DND-41 (cell line): Measurements from ENCODE around the gene CDK13.
A peak's percentile ranks its signal among the peaks of the same experiment; 100 is the strongest.
"Not testable (repeated sequence)": the region's sequence is repeated elsewhere in the genome, so short reads cannot be mapped to it uniquely, and the experiment has no call there.

Source experiments
- ATAC-seq: fragments of 200-7000 bp; cut with Tn5 transposase; 3 replicates; pipeline ENCODE4 v1.9.1; 2021; ENCODE audit warnings: low read depth; ENCODE audit not compliant: insufficient read depth
- DNase-seq: peaks from one replicate; pipeline ENCODE4 v3.0.0-alpha.2; 2020
- H2AFZ ChIP-seq: 2 replicates; pipeline ENCODE4 v1.6.0; 2012; ENCODE audit warnings: low read depth, low read length
- H3K27ac ChIP-seq: 2 replicates; pipeline ENCODE4 v1.5.1; 2012; ENCODE audit warnings: low read length, inconsistent platforms
- H3K27me3 ChIP-seq: fragments of 200-600 bp; sonication (generic); 2 replicates; pipeline ENCODE4 v1.6.0; 2012; ENCODE audit warnings: low read length, mild to moderate bottlenecking, inconsistent platforms; ENCODE audit not compliant: insufficient read depth, poor library complexity
- H3K36me3 ChIP-seq: 2 replicates; pipeline ENCODE4 v1.5.1; 2012; ENCODE audit warnings: low read length, inconsistent platforms; ENCODE audit not compliant: insufficient read depth
- H3K4me1 ChIP-seq: 2 replicates; pipeline ENCODE4 v1.5.1; 2012; ENCODE audit warnings: mild to moderate bottlenecking, low read length; ENCODE audit not compliant: insufficient read depth
- H3K4me2 ChIP-seq: 2 replicates; pipeline ENCODE4 v1.6.0; 2012; ENCODE audit warnings: mild to moderate bottlenecking, moderate library complexity, low read length, inconsistent platforms; ENCODE audit not compliant: insufficient read depth
- H3K4me3 ChIP-seq, 2 experiments: fragments of 200-600 bp in 1 of 2; shearing (Covaris generic) in 1 of 2; 2 replicates each; pipeline ENCODE4 v1.5.1; 2012 to 2016; ENCODE audit warnings: inconsistent platforms in 2 of 2, low read length in 2 of 2, mild to moderate bottlenecking in 2 of 2, low read depth in 1 of 2, moderate library complexity in 1 of 2
- H3K79me2 ChIP-seq: 2 replicates; pipeline ENCODE4 v1.6.0; 2012; ENCODE audit warnings: low read length, inconsistent platforms; ENCODE audit not compliant: insufficient read depth
- H3K9ac ChIP-seq: 2 replicates; pipeline ENCODE4 v1.6.0; 2012; ENCODE audit warnings: low read depth, mild to moderate bottlenecking, inconsistent platforms, low read length, moderate library complexity
- H3K9me3 ChIP-seq: 2 replicates; pipeline ENCODE4 v1.5.1; 2012; ENCODE audit warnings: low read length, moderate library complexity, mild to moderate bottlenecking, inconsistent platforms; ENCODE audit not compliant: insufficient read depth, severe bottlenecking
- H4K20me1 ChIP-seq: 2 replicates; pipeline ENCODE4 v1.6.0; 2012; ENCODE audit warnings: low read length; ENCODE audit not compliant: insufficient read depth
- CTCF ChIP-seq: IDR thresholded peaks from 2 replicates; pipeline ENCODE4 v1.5.1; 2012; ENCODE audit warnings: borderline replicate concordance, low read length, moderate library complexity, mild to moderate bottlenecking; ENCODE audit not compliant: poor library complexity, severe bottlenecking; ENCODE audit errors: extremely low read depth
- EZH2 ChIP-seq: IDR thresholded peaks from 3 replicates; pipeline ENCODE4 v1.6.1; 2012; ENCODE audit warnings: borderline replicate concordance, low read depth, mild to moderate bottlenecking, moderate library complexity, low read length, inconsistent platforms; ENCODE audit not compliant: severe bottlenecking

CDK13 gene

GRCh38 chr7:40138973-40139372 is 188.9 kb downstream of the CDK13 start:
- no peak for ATAC-seq
- Histone ChIP-seq H3K9ac (no peak overlapping the region), H4K20me1 (no peaks in the 10 kb centered on the region), H3K27ac (no peak overlapping the region), H3K79me2 (peaks cover 4% of the 10 kb centered on the region), H3K9me3 (no peaks in the 10 kb centered on the region), H3K27me3 (no peaks in the 10 kb centered on the region), H3K36me3 (no peaks in the 10 kb centered on the region; the same call in 1 of the 2 replicates), H3K4me3 (no peak overlapping the region), H2AFZ (no peak overlapping the region), H3K4me2 (no peak overlapping the region), H3K4me1 (peaks cover 9% of the 10 kb centered on the region)
- no peak for DNase-seq
- TF ChIP-seq CTCF (no peak), EZH2 (no peak)

- not testable (repeated sequence) for H4K20me1 ChIP-seq, H2AFZ ChIP-seq, ATAC-seq, H3K4me1 ChIP-seq, H3K9ac ChIP-seq, H3K27ac ChIP-seq, H3K9me3 ChIP-seq, H3K27me3 ChIP-seq, H3K4me3 ChIP-seq, H3K4me2 ChIP-seq, DNase-seq, H3K79me2 ChIP-seq, H3K36me3 ChIP-seq
Measured at GRCh38 chr7:40139891-40140290, 189.8 kb downstream of the CDK13 start.

GRCh38 chr7:40141916-40142315 is 191.9 kb downstream of the CDK13 start:
- DNase-seq = not testable (repeated sequence)

GRCh38 chr7:40145596-40146130 is 195.6 kb downstream of the CDK13 start:
- ATAC-seq, H3K36me3 ChIP-seq, H2AFZ ChIP-seq, H3K27ac ChIP-seq, H4K20me1 ChIP-seq, H3K9me3 ChIP-seq, DNase-seq, H3K9ac ChIP-seq, H3K4me3 ChIP-seq, H3K4me1 ChIP-seq, H3K4me2 ChIP-seq, H3K79me2 ChIP-seq, H3K27me3 ChIP-seq: not testable (repeated sequence)

More at GRCh38 chr7:40141916-40142315, 191.9 kb downstream of the CDK13 start:
- not testable (repeated sequence) for ATAC-seq, H3K4me2 ChIP-seq, H3K79me2 ChIP-seq, H3K27ac ChIP-seq, H4K20me1 ChIP-seq, H3K36me3 ChIP-seq, H3K4me1 ChIP-seq, H3K27me3 ChIP-seq, H3K4me3 ChIP-seq, H2AFZ ChIP-seq, H3K9me3 ChIP-seq, H3K9ac ChIP-seq

- Histone ChIP-seq H3K9ac (no peak overlapping the region), H3K79me2 (no peaks in the 10 kb centered on the region), H4K20me1 (no peaks in the 10 kb centered on the region), H2AFZ (no peak overlapping the region), H3K4me3 (no peak overlapping the region), H3K27ac (no peak overlapping the region), H3K9me3 (no peaks in the 10 kb centered on the region), H3K36me3 (no peaks in the 10 kb centered on the region), H3K4me2 (no peak overlapping the region), H3K4me1 (no peaks in the 10 kb centered on the region), H3K27me3 (no peaks in the 10 kb centered on the region)
- TF ChIP-seq EZH2 (no peak), CTCF (peak; percentile 14)
- DNase-seq (no peak), ATAC-seq (no peak)
Measured at GRCh38 chr7:40147371-40148246, 197.6 kb downstream of the CDK13 start.

GRCh38 chr7:40148247-40148580 is 198.2 kb downstream of the CDK13 start:
- H3K27ac ChIP-seq, DNase-seq, H3K9ac ChIP-seq, H3K4me3 ChIP-seq, H3K9me3 ChIP-seq, H4K20me1 ChIP-seq, ATAC-seq, H3K4me2 ChIP-seq, H3K27me3 ChIP-seq, H2AFZ ChIP-seq, H3K4me1 ChIP-seq, H3K36me3 ChIP-seq, H3K79me2 ChIP-seq: not testable (repeated sequence)
